ENCODE results near the gene FEZF1.

DNA sequence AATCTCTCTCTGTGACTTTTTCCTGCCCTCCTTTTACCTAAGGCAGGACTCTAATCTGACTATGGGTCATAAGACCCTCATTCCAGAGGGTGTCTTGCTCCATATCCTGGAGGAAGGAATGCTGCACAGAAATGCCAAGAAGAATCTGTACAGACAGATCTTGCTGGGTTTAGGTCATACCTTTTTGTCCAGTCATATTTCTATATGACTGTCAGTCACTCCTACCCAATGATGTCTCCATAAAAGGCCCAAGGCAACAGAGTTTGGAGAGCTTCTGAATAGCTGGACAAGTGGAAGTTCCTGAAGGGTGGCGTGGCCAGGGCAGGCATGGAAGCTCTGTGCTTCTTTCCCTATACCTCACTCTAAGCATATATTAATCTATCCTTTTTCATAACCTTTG is 47.5 kb downstream of the FEZF1 start:
- TF ChIP-seq, protein P1, sequence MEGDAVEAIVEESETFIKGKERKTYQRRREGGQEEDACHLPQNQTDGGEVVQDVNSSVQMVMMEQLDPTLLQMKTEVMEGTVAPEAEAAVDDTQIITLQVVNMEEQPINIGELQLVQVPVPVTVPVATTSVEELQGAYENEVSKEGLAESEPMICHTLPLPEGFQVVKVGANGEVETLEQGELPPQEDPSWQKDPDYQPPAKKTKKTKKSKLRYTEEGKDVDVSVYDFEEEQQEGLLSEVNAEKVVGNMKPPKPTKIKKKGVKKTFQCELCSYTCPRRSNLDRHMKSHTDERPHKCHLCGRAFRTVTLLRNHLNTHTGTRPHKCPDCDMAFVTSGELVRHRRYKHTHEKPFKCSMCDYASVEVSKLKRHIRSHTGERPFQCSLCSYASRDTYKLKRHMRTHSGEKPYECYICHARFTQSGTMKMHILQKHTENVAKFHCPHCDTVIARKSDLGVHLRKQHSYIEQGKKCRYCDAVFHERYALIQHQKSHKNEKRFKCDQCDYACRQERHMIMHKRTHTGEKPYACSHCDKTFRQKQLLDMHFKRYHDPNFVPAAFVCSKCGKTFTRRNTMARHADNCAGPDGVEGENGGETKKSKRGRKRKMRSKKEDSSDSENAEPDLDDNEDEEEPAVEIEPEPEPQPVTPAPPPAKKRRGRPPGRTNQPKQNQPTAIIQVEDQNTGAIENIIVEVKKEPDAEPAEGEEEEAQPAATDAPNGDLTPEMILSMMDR (conservative IDR thresholded peaks at IDR 0.05; ENCODE audit: low read length) = no peak
- no peak for TF ChIP-seq EZH2phosphoT487 (IDR thresholded peaks at IDR 0.05; ENCODE audit: borderline replicate concordance, low read depth, low read length)
